ENCODE measurements around the gene WDR20.
"Not testable (repeated sequence)": the region's sequence is repeated elsewhere in the genome, so short reads cannot be mapped to it uniquely, and the experiment has no call there.

Gene WDR20, protein sequence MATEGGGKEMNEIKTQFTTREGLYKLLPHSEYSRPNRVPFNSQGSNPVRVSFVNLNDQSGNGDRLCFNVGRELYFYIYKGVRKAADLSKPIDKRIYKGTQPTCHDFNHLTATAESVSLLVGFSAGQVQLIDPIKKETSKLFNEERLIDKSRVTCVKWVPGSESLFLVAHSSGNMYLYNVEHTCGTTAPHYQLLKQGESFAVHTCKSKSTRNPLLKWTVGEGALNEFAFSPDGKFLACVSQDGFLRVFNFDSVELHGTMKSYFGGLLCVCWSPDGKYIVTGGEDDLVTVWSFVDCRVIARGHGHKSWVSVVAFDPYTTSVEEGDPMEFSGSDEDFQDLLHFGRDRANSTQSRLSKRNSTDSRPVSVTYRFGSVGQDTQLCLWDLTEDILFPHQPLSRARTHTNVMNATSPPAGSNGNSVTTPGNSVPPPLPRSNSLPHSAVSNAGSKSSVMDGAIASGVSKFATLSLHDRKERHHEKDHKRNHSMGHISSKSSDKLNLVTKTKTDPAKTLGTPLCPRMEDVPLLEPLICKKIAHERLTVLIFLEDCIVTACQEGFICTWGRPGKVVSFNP

DNA sequence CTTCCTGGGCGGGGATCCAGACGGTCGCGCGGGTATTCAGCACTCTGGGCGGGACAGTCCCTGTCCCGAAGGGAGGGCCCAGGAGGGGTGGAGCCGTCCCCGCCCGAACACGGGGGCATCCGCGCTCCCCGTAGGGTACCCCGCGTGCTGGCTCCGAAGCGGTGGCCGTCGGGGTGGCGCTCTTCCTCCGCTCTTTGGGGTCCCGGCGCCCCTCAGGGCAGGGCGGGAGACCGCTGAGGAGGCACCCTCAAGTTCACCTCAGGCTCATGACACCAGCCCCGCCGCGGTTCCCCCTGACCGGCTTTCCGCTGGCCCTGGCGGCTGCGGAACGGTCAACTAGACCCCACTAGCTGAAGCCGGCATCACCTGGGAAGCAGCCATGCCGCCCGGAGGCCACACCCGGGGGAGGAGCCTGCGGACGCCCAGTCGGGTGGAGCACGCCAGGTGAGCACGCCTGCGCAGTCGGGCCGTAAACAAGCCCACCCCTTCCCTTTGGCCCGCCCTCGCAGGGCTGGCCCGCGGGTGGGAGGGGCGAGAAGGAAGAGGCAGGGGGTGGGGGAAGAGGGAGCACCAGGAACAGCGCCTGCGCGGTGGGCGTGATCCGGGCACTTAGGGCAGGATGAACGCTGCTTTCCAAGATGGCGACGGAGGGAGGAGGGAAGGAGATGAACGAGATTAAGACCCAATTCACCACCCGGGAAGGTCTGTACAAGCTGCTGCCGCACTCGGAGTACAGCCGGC lies at the start of gene WDR20:
WDR20 (plus strand) TSS at position 612 of the 741 bp plus-strand sequence; CDS start at position 639, 27 bp downstream.
- DNase-seq, result peak; percentile 81 to 99 (median 97)

GRCh38 chr14:102090713-102091112 lies 49.0 kb upstream of the WDR20 start:
- DNase-seq, result no peak

DNA sequence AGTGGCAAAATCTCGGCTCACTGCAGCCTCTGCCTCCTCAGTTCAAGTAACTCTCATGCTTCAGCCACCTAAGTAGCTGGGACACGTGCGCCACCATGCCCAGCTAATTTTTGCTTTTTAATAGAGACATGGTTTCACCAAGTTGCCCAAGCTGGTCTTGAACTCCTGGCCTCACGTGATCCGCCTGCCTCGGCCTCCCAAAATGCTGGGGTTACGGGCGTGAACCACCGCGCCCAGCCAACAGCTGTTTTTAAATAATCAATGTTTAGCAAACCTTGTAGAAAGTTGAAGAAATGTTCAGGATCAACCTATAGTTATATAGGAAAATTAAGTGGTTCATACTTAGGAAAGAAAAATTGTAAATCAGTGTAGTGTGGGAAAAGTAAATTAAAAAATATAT lies 46.9 kb upstream of the WDR20 start:
- no peak for DNase-seq

DNA sequence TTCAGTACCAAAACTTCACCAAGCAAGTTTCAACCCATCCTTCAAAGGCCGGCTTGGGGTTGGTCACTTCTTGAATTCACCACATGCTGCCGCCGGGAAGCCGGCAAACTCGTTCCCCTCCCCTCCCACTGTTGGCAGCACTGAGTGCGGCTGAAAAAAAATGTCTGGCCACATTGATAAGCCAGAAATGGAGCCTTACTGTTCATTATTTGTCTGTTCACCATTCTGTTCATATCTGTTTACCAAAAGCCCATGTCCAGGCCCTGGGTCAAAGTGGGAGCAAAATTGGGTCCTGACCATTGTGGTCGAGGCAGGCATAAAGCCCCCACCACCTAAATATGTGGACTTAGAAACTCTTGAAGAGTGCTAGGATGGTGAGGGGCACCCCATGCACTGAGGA lies 45.6 kb upstream of the WDR20 start:
- no peak for DNase-seq

DNA sequence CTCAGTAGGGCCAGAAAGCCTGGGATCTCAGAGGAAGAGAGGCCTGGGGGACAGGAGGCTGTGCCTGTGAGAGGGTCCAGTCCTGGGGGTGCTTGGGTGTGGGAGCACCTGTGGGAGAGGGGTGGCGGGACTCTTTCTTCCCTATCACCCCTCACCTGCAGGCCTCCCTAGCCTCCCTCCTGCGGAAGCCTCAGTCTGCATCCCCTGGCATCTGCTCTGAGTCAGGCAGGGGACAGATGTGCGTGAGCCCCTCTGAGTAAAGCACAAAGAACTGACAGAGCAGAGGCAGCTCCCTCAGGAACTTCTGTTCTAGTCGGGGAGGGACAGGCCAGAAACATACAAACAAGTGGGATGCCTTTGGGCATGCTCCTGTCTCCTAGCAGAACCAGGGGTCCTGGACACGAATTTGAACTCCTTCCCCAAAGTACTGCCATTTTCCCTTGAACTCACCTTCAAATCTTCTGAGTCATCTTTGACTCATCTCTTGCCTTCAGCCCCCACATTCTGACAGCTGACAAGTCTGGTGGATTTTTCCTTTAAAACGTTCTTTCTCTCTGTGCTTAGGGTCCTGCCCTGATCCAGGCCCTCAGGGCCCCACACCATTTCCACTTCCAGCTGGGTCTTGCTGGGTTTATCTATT lies 44.3 kb upstream of the WDR20 start:
- DNase-seq, result peak in 3 of 56 donors; percentile 13 to 31 (median 20)

DNA sequence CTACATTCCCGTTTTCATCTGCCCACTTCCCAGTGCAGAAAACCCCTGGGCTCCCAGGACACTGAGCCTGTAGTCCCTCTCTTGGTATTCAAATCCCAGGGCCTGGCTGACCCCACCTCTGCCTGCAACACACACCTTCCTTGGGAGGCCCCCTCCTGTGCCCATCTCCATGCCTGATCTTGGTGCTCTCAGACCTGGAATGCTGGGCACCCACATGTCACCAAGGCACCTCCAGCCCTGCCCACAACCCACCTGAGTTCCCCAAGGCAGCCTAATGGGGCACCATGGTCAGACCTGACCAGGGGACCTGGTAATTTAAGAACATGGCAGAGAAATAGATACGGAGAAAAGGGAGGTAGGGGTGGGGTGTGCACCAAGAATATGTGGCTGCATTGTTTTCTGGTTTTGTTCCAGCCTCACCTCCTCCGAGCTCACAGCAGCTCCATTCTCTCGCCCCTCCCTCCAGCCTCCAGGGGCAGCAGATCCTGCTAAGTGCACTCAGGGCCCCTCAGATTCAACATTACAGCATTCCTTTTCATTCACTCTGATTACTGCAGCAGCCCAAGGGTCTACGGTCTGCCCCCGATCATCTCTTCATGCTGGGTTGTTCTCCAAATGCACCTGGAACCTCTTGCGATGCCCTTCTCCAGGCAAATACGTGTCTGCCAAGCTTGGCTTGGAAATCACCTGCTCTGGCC lies 43.7 kb upstream of the WDR20 start:
- no peak for DNase-seq

DNA sequence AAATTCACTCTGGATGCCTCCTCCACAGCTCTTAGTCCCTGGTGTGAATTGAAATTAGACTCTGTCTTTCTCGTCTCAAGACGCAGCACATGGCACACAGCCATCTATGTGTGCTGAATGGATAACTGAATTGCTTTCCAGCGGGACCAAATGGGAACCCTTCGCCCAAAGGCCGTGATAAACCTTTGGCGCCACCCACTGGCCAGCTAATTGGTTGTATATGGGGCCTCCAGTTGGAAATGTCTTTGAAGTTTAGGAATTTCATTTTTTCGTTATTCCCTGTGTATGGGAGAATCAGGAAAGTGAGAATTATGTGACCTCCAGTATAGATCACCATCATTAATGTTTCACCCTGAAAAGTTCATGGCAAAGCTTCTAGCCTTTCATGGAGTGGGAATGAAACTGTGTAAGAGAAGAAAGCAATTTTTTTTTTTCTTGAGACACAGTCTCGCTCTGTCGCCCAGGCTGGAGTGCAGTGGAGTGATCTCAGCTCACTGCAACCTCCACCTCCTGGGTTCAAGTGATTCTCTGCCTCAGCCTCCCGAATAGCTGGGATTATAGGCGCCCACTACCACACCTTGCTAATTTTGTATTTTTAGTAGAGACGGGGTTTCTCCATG lies 43.0 kb upstream of the WDR20 start:
- peak in 54 of 56 donors; percentile 22 to 95 (median 72) for DNase-seq

GRCh38 chr14:102097441-102098135 lies 42.1 kb upstream of the WDR20 start:
- no peak for DNase-seq

DNA sequence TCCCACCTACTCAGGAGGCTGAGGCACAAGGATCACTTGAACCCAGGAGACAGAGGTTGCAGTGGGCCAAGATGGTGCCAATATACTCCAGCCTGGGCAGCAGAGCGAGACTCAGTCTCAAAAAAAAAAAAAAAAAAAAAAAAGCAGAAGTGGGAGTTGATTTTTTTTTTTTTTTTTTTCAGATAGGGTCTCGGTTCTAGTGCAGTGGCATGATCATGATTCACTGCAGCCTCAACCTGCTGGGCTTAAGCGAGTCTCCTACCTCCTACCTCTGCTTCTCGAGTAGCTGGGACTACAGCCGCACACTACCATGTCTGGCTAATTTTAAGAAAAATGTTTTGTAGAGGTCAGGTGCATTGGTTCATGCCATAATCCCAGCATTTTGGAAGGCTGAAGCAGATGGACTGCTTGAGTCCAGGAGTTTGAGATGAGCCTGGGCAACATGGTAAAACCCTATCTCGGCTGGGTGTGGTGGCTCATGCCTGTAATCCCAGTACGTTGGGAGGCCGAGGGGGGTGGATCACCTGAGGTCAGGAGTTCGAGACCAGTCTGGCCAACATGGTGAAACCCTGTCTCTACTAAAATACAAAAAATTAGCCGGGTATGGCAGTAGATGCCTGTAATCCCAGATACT lies 36.5 kb upstream of the WDR20 start:
- DNase-seq, result no peak

- DNase-seq, result no peak
These were observed 34.3 kb upstream of the WDR20 start for GRCh38 chr14:102105369-102105768.

GRCh38 chr14:102109332-102109731 lies 30.4 kb upstream of the WDR20 start:
- DNase-seq, result not testable (repeated sequence)

- no peak for DNase-seq
These were observed 28.6 kb upstream of the WDR20 start for GRCh38 chr14:102111101-102111500.

GRCh38 chr14:102116361-102117180 lies 23.1 kb upstream of the WDR20 start:
- no peak for DNase-seq

DNA sequence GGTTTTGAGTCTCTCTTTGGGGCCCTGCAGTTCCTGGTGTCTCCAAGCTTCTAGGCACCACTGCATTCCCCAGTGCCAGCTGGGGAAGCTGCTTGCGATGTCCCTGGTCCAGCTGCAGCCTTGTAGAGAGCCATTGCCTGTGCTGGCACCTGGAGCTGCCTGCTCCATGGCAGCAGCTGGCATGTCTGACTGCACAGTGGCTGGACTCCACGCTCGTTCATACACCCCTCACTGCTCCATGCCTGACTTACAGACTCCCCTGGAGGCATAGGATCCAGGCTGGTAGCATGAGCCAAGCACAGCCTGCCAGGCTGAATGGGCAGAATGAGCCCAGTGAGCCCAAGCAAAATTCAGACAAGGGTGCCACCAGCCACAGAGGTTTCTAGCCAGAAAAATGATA lies 21.8 kb upstream of the WDR20 start:
- DNase-seq, result no peak

DNA sequence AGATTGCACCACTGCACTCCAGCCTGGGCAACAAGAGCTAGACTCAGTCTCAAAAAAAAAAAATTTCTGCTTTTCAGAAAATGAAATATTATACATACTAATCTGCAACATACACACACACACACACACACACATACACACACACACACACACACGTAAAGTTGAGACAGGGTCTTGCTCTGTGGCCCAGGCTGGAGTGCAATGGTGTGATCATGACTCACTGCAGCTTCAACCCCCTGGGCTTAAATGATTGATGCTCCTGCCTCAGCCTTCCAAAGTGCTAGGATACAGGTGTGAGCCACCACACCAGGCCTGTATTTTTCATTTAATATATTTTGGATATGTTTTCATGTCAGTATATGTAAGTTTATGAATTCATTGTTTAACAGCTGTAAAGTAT lies 18.8 kb upstream of the WDR20 start:
- no peak for DNase-seq

DNA sequence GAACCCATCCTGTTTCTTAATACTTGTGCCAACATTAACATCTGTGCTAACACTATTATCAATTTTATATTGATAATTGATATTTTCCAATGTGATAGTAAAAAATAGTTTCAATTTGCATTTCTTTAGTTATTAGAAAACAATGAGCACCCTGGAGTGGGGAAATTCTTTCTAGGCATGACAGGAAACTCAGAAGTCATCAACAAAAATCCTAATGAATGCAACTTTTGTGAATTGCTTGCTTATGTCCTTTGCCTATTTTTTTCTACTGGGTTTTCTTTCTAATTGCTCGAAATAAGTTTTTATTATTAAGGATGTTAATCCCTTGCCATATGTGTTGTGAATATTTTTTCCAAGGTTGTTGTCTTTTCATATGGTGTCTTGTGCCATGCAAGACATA lies 18.1 kb upstream of the WDR20 start:
- no peak for DNase-seq

GRCh38 chr14:102124419-102124818 lies 15.3 kb upstream of the WDR20 start:
- no peak for DNase-seq

DNA sequence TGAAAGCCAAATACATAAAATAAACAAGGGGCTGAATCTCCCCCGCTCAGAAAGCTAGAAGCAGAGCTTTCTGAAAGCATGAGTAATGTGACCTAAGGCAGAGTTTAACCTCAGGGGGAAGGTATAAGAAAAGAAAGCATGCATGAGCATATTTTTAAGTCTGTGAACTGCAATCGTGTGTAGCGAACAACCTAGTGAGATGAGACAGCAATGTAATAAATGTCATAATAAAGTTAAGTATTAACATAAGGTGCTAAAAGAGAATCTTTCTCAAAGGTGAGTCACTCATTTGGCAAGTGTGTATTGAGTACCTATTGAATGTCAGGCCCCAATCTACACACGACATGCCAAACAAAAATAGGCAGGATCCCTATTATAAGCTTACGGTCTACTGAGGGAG lies 14.2 kb upstream of the WDR20 start:
- no peak for DNase-seq

Measured in nucleus accumbens (tissue), 56 donors.